RWPE2 (cell line): Measurements from ENCODE around the gene PBX2.

ENCODE experiments used
- ATAC-seq: fragments of 200-7000 bp; cut with Tn5 transposase; 3 replicates; pipeline ENCODE4 v1.9.1; 2021; ENCODE audit warnings: low read depth
- DNase-seq: peaks from one replicate; pipeline ENCODE4 v3.0.0-alpha.2; 2020; ENCODE audit warnings: low spot score
- H3K27ac ChIP-seq: fragments of 450-650 bp; 2 replicates; pipeline ENCODE4 v1.5.1; 2017; ENCODE audit warnings: mild to moderate bottlenecking; ENCODE audit not compliant: poor library complexity, severe bottlenecking
- H3K27me3 ChIP-seq: fragments of 250-450 bp; sonication (Bioruptor Pico); 2 replicates; pipeline ENCODE4 v1.5.1; 2021; ENCODE audit warnings: mild to moderate bottlenecking, moderate library complexity; ENCODE audit not compliant: insufficient read depth, poor library complexity, severe bottlenecking
- H3K36me3 ChIP-seq: fragments of 250-450 bp; sonication (Bioruptor Pico); 2 replicates; pipeline ENCODE4 v1.5.1; 2020; ENCODE audit warnings: low read depth, mild to moderate bottlenecking, moderate library complexity
- H3K4me1 ChIP-seq: fragments of 250-450 bp; sonication (Bioruptor Pico); 2 replicates; pipeline ENCODE4 v1.5.1; 2021; ENCODE audit warnings: mild to moderate bottlenecking, moderate library complexity; ENCODE audit not compliant: insufficient read depth, poor library complexity, severe bottlenecking
- H3K4me3 ChIP-seq: fragments of 250-450 bp; sonication (Bioruptor Pico); 2 replicates; pipeline ENCODE4 v1.5.1; 2021; ENCODE audit warnings: mild to moderate bottlenecking, moderate library complexity; ENCODE audit not compliant: severe bottlenecking
- H3K9me3 ChIP-seq: fragments of 250-450 bp; sonication (Bioruptor Pico); 2 replicates; pipeline ENCODE4 v1.5.1; 2021; ENCODE audit warnings: mild to moderate bottlenecking, moderate library complexity; ENCODE audit not compliant: severe bottlenecking
- TF ChIP-seq, protein P1 (sequence below): fragments of 450-650 bp; IDR thresholded peaks from one replicate; pipeline ENCODE4 v1.5.1; 2017; ENCODE audit warnings: mild to moderate bottlenecking, moderate library complexity; ENCODE audit not compliant: poor library complexity, severe bottlenecking

PBX2 gene, protein sequence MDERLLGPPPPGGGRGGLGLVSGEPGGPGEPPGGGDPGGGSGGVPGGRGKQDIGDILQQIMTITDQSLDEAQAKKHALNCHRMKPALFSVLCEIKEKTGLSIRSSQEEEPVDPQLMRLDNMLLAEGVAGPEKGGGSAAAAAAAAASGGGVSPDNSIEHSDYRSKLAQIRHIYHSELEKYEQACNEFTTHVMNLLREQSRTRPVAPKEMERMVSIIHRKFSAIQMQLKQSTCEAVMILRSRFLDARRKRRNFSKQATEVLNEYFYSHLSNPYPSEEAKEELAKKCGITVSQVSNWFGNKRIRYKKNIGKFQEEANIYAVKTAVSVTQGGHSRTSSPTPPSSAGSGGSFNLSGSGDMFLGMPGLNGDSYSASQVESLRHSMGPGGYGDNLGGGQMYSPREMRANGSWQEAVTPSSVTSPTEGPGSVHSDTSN

GRCh38 chr6:32190054-32190851, at the start of gene PBX2:
PBX2 (minus strand) TSS chr6:32190202; CDS start chr6:32189915, 287 bp downstream.
- Histone ChIP-seq H3K9me3 (no peaks in the 10 kb centered on the region), H3K4me1 (peaks cover 11% of the 10 kb centered on the region), H3K36me3 (peaks cover 18% of the 10 kb centered on the region), H3K27me3 (no peaks in the 10 kb centered on the region), H3K4me3 (peak within 1 kb of the TSS; percentile 70), H3K27ac (peak within 1 kb of the TSS; percentile 81)
- ATAC-seq: peak; percentile 56
- no peak for DNase-seq
- TF ChIP-seq, protein P1, sequence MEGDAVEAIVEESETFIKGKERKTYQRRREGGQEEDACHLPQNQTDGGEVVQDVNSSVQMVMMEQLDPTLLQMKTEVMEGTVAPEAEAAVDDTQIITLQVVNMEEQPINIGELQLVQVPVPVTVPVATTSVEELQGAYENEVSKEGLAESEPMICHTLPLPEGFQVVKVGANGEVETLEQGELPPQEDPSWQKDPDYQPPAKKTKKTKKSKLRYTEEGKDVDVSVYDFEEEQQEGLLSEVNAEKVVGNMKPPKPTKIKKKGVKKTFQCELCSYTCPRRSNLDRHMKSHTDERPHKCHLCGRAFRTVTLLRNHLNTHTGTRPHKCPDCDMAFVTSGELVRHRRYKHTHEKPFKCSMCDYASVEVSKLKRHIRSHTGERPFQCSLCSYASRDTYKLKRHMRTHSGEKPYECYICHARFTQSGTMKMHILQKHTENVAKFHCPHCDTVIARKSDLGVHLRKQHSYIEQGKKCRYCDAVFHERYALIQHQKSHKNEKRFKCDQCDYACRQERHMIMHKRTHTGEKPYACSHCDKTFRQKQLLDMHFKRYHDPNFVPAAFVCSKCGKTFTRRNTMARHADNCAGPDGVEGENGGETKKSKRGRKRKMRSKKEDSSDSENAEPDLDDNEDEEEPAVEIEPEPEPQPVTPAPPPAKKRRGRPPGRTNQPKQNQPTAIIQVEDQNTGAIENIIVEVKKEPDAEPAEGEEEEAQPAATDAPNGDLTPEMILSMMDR: no peak

DNA sequence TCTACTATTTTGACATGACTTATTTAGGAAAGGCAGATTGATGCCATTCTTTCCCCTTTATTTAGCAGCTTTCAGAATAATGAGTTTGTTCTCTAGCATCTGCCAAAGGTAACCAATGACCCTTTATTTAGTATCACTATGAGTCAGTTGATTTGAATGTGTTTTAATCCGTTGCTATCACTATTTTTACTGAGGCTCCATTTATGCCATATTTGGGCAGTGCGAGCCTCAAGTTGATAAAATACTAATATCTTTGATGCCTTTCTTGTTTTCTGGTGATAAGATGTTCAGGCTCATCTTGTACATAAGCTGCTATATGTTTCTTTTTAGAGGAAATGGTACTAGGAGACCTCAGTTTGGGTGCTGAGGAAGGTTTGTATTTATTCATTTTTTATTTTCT, 49.5 kb upstream of the PBX2 start:
- Histone ChIP-seq H3K27ac (no peak overlapping the region), H3K9me3 (no peaks in the 10 kb centered on the region), H3K36me3 (no peaks in the 10 kb centered on the region), H3K4me3 (no peak overlapping the region), H3K4me1 (no peaks in the 10 kb centered on the region), H3K27me3 (no peaks in the 10 kb centered on the region)
- TF ChIP-seq, protein P1: no peak
- DNase-seq: no peak
- ATAC-seq: no peak

GRCh38 chr6:32234934-32235333, 44.9 kb upstream of the PBX2 start:
- TF ChIP-seq, protein P1: peak; percentile 33
- H3K36me3 ChIP-seq: no peaks in the 10 kb centered on the region
- H3K4me1 ChIP-seq: no peaks in the 10 kb centered on the region
- no peak for DNase-seq
- H3K4me3 ChIP-seq: no peak overlapping the region
- no peaks in the 10 kb centered on the region for H3K9me3 ChIP-seq
- H3K27me3 ChIP-seq: no peaks in the 10 kb centered on the region
- ATAC-seq: no peak
- no peak overlapping the region for H3K27ac ChIP-seq

DNA sequence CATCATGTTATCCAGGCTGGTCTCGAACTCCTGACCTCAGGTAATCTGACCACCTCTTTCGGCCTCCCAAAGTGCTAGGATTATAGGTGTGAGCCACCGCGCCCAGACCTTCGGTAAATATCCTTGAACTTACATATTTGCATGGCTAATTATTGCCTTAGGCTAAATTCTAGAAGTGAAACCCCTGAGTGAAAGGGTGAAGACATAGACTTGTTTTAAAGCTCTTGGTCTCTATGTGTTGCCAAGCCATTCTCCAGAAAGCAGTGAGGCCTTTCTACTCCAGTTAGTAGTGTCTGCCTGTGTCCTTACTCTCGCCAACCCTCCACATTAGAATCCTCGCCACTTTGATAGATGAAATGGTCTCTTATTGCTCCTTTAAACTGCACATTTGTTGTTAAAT, 36.4 kb upstream of the PBX2 start:
- Histone ChIP-seq H3K27ac (no peak overlapping the region), H3K36me3 (no peaks in the 10 kb centered on the region), H3K4me1 (no peaks in the 10 kb centered on the region), H3K4me3 (no peak overlapping the region), H3K27me3 (no peaks in the 10 kb centered on the region), H3K9me3 (no peaks in the 10 kb centered on the region)
- TF ChIP-seq, protein P1: no peak
- DNase-seq (no peak), ATAC-seq (no peak)

DNA sequence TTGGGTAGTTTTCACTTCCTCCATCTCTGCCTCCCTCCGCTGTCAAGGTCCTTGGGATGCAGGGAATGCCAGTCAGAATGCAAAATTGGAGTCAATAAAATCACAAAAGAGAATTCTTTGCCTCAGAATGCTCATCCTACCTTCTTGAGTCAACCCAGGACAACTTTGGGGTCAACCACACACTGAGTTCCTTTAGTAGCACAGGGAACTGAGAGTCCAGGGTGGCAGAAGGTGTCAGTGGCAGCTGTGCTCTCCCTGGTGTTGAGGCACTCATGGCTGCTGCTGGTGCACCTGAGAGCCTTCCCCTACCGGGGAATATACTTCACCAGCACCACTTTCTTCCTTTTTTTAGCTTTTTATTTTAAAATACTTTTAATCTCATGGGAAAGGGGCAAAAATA, 34.7 kb upstream of the PBX2 start:
- DNase-seq (no peak), ATAC-seq (no peak)
- Histone ChIP-seq H3K4me1 (no peaks in the 10 kb centered on the region), H3K36me3 (no peaks in the 10 kb centered on the region), H3K27me3 (no peaks in the 10 kb centered on the region), H3K27ac (no peak overlapping the region), H3K9me3 (no peaks in the 10 kb centered on the region), H3K4me3 (no peak overlapping the region)
- TF ChIP-seq, protein P1: no peak
